Measurements from ENCODE around the gene NABP1.
"Not testable (repeated sequence)": the region's sequence is repeated elsewhere in the genome, so short reads cannot be mapped to it uniquely, and the experiment has no call there.

NABP1 gene

GRCh38 chr2:191642541-191642940 is 35.4 kb upstream of the NABP1 start:
- no peaks in the 10 kb centered on the region for H3K27me3 Mint-ChIP-seq
- H3K9me3 Mint-ChIP-seq, result no peaks in the 10 kb centered on the region
- no peak overlapping the region for H3K4me3 Mint-ChIP-seq
- H3K4me1 Mint-ChIP-seq (ENCODE audit: low read depth), result peaks cover 38% of the 10 kb centered on the region
- no peaks in the 10 kb centered on the region for H3K36me3 Mint-ChIP-seq (ENCODE audit: low read depth)
- H3K27ac Mint-ChIP-seq, result peak overlapping the region; percentile 51

DNA sequence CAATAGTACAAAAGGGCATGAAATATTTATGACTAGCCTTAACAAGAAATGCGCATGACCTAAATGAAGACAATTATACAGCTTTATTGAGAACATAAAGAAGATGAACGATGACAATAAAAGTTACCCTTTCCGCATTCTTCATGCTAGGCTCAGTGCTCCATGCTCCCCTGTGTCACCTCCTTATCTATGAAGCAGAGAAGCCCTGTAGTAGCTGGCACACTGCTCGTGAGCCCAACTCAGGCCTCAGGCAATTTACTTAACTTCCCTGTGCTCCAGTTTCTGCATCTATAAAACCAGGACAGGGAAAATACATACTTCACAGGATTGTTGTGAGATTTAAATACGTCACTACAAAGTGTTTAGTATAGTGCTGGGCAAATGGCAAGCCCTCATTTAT is 34.5 kb upstream of the NABP1 start:
- H3K36me3 Mint-ChIP-seq (ENCODE audit: low read depth), result no peaks in the 10 kb centered on the region
- H3K9me3 Mint-ChIP-seq, result no peaks in the 10 kb centered on the region
- no peaks in the 10 kb centered on the region for H3K27me3 Mint-ChIP-seq
- peaks cover 29% of the 10 kb centered on the region for H3K4me1 Mint-ChIP-seq (ENCODE audit: low read depth)
- no peak overlapping the region for H3K4me3 Mint-ChIP-seq
- H3K27ac Mint-ChIP-seq, result no peak overlapping the region

DNA sequence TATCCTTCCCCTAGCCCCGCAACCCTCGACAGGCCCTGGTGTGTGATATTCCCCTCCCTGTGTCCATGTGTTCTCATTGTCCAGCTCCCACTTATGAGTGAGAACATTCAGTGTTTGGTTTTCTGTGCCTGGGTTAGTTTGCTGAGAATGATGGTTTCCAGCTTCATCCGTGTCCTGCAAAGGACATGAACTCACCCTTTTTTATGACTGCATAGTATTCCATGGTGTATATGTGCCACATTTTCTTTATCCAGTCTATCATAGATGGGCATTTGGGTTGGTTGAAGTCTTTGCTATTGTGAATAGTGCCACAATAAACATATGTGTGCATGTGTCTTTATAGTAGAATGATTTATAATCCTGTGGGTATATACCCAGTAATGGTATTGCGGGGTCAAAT is 33.3 kb upstream of the NABP1 start:
- peaks cover 20% of the 10 kb centered on the region for H3K4me1 Mint-ChIP-seq (ENCODE audit: low read depth)
- H3K27me3 Mint-ChIP-seq; H3K36me3 Mint-ChIP-seq (ENCODE audit: low read depth); H3K9me3 Mint-ChIP-seq; H3K27ac Mint-ChIP-seq; H3K4me3 Mint-ChIP-seq: not testable (repeated sequence)

- Mint-ChIP-seq H3K4me3 (no peak overlapping the region), H3K9me3 (no peaks in the 10 kb centered on the region), H3K4me1 (ENCODE audit: low read depth) (peaks cover 20% of the 10 kb centered on the region), H3K36me3 (ENCODE audit: low read depth) (no peaks in the 10 kb centered on the region), H3K27ac (no peak overlapping the region), H3K27me3 (no peaks in the 10 kb centered on the region)
Observed at GRCh38 chr2:191645032-191645431, 32.9 kb upstream of the NABP1 start.

DNA sequence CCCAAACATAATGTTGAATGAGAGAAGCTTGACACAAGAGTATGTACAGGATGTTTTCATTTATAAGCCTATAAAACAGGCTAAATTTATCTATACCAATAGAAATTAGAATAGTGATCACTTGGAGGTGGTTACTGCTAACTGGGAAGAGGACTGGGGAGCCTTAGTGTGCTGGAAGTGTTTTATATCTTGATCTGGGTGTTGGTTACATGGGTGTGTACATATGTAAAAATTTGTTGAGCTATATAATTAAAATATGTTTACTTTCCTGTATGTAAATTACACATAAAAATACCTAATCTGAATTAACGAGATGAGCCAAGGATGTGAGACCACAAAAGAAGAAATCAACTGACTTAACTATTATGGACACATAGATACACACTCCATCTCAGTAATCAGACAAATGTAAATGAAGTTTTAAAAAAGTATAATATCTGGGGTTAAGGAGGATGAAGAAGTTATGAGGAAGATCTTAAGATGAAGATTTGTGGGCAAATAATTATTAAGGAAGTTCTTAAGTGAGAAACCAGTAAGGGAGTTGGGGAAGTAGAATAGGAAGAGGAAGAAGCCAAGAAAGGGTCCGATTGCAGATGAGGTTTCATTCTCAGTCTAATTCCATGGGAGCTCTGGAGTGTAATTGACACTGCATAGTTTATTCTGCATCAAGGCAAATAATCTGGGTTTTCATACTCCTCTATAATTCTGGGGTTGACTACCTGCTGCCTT is 32.3 kb upstream of the NABP1 start:
- Mint-ChIP-seq H3K9me3 (no peaks in the 10 kb centered on the region), H3K36me3 (ENCODE audit: low read depth) (no peaks in the 10 kb centered on the region), H3K27ac (no peak overlapping the region), H3K27me3 (no peaks in the 10 kb centered on the region), H3K4me1 (ENCODE audit: low read depth) (peaks cover 17% of the 10 kb centered on the region), H3K4me3 (no peak overlapping the region)

- H3K9me3 Mint-ChIP-seq, result no peaks in the 10 kb centered on the region
- no peaks in the 10 kb centered on the region for H3K36me3 Mint-ChIP-seq (ENCODE audit: low read depth)
- peaks cover 19% of the 10 kb centered on the region for H3K4me1 Mint-ChIP-seq (ENCODE audit: low read depth)
- H3K27ac Mint-ChIP-seq, result no peak overlapping the region
- H3K4me3 Mint-ChIP-seq, result no peak overlapping the region
- no peaks in the 10 kb centered on the region for H3K27me3 Mint-ChIP-seq
Observed at GRCh38 chr2:191646163-191646902, 31.6 kb upstream of the NABP1 start.

GRCh38 chr2:191649519-191649918 is 28.4 kb upstream of the NABP1 start:
- H3K4me1 Mint-ChIP-seq (ENCODE audit: low read depth), result peaks cover 17% of the 10 kb centered on the region
- no peaks in the 10 kb centered on the region for H3K36me3 Mint-ChIP-seq (ENCODE audit: low read depth)
- no peaks in the 10 kb centered on the region for H3K9me3 Mint-ChIP-seq
- H3K27me3 Mint-ChIP-seq, result no peaks in the 10 kb centered on the region
- H3K27ac Mint-ChIP-seq, result no peak overlapping the region
- H3K4me3 Mint-ChIP-seq, result no peak overlapping the region

DNA sequence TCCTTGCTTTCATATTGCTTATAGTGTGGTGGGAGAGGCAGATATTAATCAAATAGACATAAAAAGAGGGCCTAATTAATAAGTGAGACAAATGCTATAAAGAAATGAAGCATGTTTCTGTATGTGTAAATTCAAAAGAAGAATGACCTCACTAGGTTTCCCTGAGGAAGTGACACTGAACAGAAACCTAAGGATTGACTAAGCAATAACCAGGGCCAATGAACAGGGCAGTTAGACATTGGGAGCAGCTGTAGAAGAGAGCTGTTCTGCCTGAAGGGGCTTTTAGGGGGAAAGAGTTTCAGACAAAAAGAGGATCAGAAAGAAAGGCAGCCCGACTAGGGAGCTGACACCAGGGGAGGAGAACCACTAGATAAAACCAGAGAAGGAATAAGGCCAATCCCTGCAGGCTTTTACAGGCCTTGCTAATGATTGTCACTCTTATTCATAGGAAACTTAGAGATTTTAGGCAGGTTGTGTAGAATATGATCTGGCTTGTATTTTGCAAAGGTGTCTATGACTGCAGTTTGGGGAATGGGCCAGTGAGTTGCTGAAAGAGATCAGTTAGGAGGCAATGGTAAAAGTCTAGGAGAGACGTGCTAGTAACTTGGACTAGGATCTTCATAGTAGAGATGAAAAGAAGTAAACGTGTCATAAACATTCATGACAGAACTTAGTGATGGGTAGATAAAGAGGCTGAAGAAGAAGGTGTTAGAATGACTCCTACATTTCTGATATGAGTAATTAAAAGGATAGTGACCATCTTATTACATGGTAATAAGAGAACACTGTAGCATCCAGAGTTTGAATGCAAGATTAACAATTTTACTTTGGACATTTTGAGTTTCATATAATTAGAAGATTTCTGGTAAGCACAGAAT is 26.8 kb upstream of the NABP1 start:
- Mint-ChIP-seq H3K4me1 (ENCODE audit: low read depth) (peaks cover 11% of the 10 kb centered on the region), H3K27ac (peak overlapping the region; percentile 59), H3K27me3 (no peaks in the 10 kb centered on the region), H3K36me3 (ENCODE audit: low read depth) (no peaks in the 10 kb centered on the region), H3K4me3 (no peak overlapping the region), H3K9me3 (no peaks in the 10 kb centered on the region)

DNA sequence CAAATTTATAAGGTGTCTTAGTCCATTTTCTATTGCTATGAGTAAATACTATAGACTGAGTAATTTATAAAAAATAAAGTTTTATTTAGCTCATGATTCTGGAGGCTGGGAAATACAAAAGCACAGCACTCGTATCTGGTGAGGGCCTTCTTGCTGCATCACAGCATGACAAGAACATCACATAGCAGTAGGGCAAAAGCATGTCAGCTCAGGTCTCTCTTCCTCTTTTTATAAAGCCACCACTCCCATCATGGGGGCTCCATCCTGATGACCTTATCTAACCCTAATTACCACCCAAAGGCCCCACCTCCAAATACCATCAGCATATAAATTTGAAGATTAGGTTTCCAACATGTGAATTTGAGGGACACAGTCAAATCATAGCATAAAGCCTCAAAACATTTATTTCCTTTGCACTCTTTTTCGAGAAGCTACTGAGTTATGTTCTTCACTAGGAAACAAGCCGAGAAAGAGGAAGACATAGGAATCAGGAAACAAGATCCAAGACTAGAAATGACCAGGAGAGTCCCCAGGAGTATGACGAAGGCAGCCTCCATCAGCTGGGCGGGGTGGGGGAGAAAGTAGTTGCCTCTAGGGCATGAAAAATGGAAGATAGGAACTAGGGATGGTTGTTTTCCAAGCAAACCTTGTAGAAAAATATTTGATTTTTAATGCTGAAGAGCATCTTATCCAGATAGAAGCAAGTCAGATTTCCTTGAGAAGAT is 24.1 kb upstream of the NABP1 start:
- no peak overlapping the region for H3K4me3 Mint-ChIP-seq
- peaks cover 3% of the 10 kb centered on the region for H3K9me3 Mint-ChIP-seq
- no peaks in the 10 kb centered on the region for H3K27me3 Mint-ChIP-seq
- H3K4me1 Mint-ChIP-seq (ENCODE audit: low read depth), result peaks cover 16% of the 10 kb centered on the region
- no peaks in the 10 kb centered on the region for H3K36me3 Mint-ChIP-seq (ENCODE audit: low read depth)
- H3K27ac Mint-ChIP-seq, result no peak overlapping the region

- Mint-ChIP-seq H3K4me3 (no peak overlapping the region), H3K27ac (no peak overlapping the region), H3K4me1 (ENCODE audit: low read depth) (peaks cover 7% of the 10 kb centered on the region), H3K36me3 (ENCODE audit: low read depth) (no peaks in the 10 kb centered on the region), H3K9me3 (peaks cover 4% of the 10 kb centered on the region), H3K27me3 (no peaks in the 10 kb centered on the region)
Observed at GRCh38 chr2:191656391-191656790, 21.5 kb upstream of the NABP1 start.

DNA sequence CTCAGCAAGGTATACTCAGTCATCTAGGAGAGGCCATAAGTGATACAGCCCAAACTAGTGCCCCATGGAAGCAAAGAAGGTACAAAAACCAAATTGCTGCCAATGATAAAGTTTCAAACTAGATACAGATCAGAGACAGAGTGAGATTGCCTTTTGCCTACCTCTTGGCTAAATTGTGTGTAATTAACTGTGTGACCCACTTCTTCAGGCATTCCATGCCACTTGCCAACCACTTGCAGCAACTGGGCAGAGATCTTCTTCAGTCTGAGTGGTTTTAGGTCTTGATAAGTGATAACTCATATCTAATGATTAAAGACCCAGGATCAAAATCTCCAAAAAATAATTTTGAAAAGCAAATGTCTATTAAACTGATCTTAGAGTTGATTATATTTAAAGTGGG is 21.1 kb upstream of the NABP1 start:
- Mint-ChIP-seq H3K4me1 (ENCODE audit: low read depth) (peaks cover 5% of the 10 kb centered on the region), H3K36me3 (ENCODE audit: low read depth) (no peaks in the 10 kb centered on the region), H3K27ac (no peak overlapping the region), H3K27me3 (no peaks in the 10 kb centered on the region), H3K9me3 (peaks cover 4% of the 10 kb centered on the region), H3K4me3 (no peak overlapping the region)

DNA sequence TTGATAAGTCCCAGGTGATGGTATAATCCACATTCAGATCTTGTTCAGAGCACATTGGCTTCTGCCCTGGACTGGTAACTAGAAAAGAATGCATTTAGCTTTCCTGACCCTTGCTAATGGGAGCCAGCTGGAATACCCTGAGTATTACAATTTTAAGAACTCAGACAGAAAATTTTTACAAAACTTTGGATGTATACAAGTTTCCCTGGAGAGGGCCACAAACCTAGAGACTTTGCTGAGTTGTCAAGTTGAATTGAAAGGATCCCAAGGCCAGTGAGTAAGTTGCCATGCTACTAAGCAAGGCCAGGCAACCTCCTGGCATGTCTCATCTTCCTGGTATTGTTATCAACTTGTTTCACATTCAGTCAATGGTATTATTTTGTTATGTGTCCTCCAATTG is 20.0 kb upstream of the NABP1 start:
- no peaks in the 10 kb centered on the region for H3K27me3 Mint-ChIP-seq
- H3K27ac Mint-ChIP-seq, result no peak overlapping the region
- peaks cover 4% of the 10 kb centered on the region for H3K9me3 Mint-ChIP-seq
- H3K4me3 Mint-ChIP-seq, result no peak overlapping the region
- peaks cover 5% of the 10 kb centered on the region for H3K4me1 Mint-ChIP-seq (ENCODE audit: low read depth)
- H3K36me3 Mint-ChIP-seq (ENCODE audit: low read depth), result no peaks in the 10 kb centered on the region

DNA sequence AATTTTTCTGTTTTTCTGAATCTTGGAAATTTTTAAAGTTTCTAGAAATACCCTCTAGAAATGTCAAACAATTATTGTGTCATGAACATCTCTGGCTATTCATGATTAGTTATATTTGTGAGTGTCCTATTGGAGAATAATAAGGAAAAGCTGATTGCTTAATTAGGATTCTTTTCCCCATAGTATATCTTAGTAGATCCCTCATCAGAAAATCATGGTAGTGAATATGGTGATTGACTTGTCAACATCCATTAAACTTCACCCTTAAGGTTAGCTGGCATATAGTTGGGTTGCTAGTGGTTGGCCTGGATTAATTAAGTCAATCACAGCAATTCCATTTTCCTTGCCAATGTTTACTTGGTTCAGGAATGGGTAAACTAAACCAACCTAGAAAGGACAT is 18.7 kb upstream of the NABP1 start:
- H3K4me1 Mint-ChIP-seq (ENCODE audit: low read depth), result peaks cover 5% of the 10 kb centered on the region
- no peaks in the 10 kb centered on the region for H3K27me3 Mint-ChIP-seq

DNA sequence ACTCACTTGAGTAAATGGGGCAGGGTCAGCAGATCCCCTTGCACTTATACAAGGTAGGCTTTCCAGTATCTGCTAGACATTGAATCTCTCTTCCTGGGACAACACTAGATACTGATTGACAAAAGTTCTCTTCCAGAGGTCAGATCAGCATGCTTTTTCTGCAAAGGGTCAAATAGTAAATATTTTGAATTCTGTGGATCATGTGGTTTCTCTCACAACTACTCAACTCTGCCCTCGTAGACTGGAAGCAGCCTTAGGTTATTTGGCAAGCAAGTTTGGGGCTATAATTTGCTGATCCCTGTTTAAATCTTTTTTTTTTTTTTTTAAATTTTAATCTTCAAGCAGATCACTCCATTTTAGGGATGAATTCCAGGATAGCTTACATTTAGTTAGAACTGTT is 17.4 kb upstream of the NABP1 start:
- Mint-ChIP-seq H3K9me3 (peaks cover 12% of the 10 kb centered on the region), H3K27me3 (no peaks in the 10 kb centered on the region), H3K27ac (no peak overlapping the region), H3K4me3 (no peak overlapping the region), H3K36me3 (ENCODE audit: low read depth) (no peaks in the 10 kb centered on the region), H3K4me1 (ENCODE audit: low read depth) (peaks cover 16% of the 10 kb centered on the region)

More for the DNA sequence above, 18.7 kb upstream of the NABP1 start:
- H3K27ac Mint-ChIP-seq, result no peak overlapping the region
- no peak overlapping the region for H3K4me3 Mint-ChIP-seq
- no peaks in the 10 kb centered on the region for H3K36me3 Mint-ChIP-seq (ENCODE audit: low read depth)
- H3K9me3 Mint-ChIP-seq, result peaks cover 5% of the 10 kb centered on the region
